WERI-Rb-1 (cell line): ENCODE results near the gene COL15A1.
A peak's percentile ranks its signal among the peaks of the same experiment; 100 is the strongest.

Experiments used
- DNase-seq: peaks from one replicate; pipeline ENCODE4 v3.0.0-alpha.2; 2020
- H3K27ac ChIP-seq: fragments of 250-450 bp; sonication (Bioruptor Pico); 2 replicates; pipeline ENCODE4 v1.5.1; 2020; ENCODE audit warnings: mild to moderate bottlenecking, moderate library complexity
- H3K27me3 ChIP-seq: fragments of 250-450 bp; sonication (Bioruptor Pico); 2 replicates; pipeline ENCODE4 v1.5.1; 2021; ENCODE audit warnings: mild to moderate bottlenecking, low read depth, moderate library complexity; ENCODE audit not compliant: insufficient read depth, severe bottlenecking
- H3K36me3 ChIP-seq: fragments of 250-450 bp; sonication (Bioruptor Pico); 2 replicates; pipeline ENCODE4 v1.5.1; 2020; ENCODE audit warnings: mild to moderate bottlenecking, moderate library complexity
- H3K4me3 ChIP-seq: 2 replicates; pipeline ENCODE4 v1.5.1; 2011; ENCODE audit warnings: low read depth, mild to moderate bottlenecking, control low read depth, low read length
- H3K9me3 ChIP-seq: fragments of 250-450 bp; sonication (Bioruptor Pico); 2 replicates; pipeline ENCODE4 v1.5.1; 2021; ENCODE audit warnings: mild to moderate bottlenecking, moderate library complexity; ENCODE audit not compliant: severe bottlenecking
- TF ChIP-seq, protein P1 (sequence below): IDR thresholded peaks from 2 replicates; pipeline ENCODE4 v1.5.1; 2011; ENCODE audit warnings: low read depth, mild to moderate bottlenecking, control low read depth, inconsistent platforms, low read length

Gene COL15A1

DNA sequence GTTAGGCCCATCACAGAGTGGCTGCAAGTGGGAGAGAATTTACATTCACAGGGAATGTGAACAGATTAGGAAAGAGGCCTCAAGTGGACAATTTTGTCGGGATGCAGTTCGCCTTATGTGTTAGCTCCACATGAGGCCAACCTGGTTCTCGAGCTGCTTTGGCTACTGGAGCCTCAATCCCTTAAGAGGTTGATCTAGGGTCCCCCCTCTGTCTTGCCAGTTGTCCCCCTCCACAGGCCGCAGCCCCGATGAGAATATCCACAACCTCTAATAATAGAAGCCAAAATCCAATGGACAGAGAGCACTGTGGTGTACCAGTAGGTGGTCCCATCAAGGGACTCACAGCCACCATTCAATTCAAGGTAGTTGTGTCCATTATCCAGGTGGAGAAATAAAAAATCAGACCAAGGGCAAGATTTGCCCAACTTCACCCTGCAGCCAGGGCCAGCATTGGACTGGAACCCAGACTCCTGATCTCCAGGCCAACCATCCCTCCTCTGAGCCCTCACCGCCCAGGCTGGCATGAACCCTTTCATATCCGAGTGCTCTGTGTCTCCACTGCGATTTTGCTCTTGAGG lies 1.7 kb upstream of the COL15A1 start:
- Histone ChIP-seq H3K4me3 (no peak overlapping the region), H3K27ac (no peak overlapping the region), H3K27me3 (peaks cover 59% of the 10 kb centered on the region), H3K36me3 (no peaks in the 10 kb centered on the region), H3K9me3 (no peaks in the 10 kb centered on the region)
- TF ChIP-seq, protein P1, sequence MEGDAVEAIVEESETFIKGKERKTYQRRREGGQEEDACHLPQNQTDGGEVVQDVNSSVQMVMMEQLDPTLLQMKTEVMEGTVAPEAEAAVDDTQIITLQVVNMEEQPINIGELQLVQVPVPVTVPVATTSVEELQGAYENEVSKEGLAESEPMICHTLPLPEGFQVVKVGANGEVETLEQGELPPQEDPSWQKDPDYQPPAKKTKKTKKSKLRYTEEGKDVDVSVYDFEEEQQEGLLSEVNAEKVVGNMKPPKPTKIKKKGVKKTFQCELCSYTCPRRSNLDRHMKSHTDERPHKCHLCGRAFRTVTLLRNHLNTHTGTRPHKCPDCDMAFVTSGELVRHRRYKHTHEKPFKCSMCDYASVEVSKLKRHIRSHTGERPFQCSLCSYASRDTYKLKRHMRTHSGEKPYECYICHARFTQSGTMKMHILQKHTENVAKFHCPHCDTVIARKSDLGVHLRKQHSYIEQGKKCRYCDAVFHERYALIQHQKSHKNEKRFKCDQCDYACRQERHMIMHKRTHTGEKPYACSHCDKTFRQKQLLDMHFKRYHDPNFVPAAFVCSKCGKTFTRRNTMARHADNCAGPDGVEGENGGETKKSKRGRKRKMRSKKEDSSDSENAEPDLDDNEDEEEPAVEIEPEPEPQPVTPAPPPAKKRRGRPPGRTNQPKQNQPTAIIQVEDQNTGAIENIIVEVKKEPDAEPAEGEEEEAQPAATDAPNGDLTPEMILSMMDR = no peak
- DNase-seq = no peak

DNA sequence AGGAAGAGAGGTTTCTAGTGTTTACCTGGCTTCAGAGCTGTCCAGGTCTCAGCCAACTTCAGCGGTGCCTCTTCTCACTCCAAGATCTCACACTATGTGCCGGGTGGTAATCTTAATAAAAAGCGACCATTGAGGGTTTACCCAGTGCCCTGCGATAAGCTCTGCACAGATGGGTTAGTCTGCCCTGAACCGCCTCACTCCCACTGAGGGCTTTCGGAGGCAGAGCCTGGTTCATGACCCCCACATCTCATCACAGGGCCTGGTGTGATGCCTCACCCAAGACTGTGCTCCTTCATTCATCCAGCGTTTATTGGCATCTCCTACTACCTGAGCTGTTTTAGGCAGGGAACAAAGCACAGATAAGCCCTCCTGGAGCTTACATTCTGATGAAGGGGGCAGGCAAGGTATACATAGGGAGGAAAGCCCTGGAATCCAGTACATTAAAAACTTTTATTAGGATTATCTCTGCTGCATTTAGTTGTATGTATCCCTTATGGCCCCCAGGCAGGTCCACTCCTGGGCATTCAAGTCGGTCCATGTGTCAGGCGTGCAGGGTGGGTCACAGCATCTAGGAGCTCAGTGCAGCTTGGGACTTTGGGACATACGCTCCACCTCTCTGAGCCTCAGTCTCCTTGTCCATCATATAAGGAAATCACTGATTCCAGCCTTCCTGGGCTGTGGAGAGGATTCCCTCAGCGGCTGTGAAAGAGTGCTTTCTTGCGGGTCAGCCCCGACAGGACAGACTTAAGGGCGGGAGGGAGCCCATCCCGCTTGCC lies 613 bp upstream of the COL15A1 start:
- Histone ChIP-seq H3K27ac (no peak overlapping the region), H3K36me3 (no peaks in the 10 kb centered on the region), H3K9me3 (no peaks in the 10 kb centered on the region), H3K4me3 (peak overlapping the region; percentile 61), H3K27me3 (peaks cover 57% of the 10 kb centered on the region)
- TF ChIP-seq, protein P1 = no peak
- no peak for DNase-seq

DNA sequence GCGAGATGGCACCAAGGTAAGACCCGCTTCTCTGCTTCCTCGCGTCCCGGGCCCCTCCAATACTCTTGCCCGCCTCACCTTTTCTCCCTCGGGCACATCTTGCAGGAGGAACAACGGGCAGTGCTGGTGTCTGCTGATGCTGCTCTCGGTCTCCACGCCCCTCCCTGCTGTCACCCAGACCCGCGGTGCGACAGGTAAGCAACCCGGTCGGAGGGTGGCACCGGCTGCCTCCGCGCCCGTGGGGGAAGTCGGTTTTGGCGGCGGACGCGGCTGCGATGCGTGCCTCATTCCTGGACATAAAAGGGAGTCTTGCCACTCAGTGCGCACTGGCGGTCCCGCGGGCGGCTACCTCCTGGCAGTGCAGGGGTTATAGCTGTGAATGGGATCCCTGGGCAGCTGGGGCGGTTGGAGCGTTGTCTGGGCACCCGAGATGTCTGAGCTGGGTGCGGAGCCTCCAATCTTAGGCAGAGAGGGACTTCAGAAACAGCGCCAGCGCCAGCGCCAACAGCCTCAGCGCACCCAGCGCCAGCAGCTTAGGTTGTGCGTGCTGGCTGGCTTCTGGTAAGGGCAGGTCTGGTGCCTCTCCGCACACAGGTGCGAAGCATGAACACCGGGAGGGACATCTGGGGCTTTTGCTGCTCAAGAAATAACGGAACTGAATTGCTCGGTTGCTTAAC lies 488 bp downstream of the COL15A1 start:
- no peaks in the 10 kb centered on the region for H3K36me3 ChIP-seq
- peak; percentile 17 for DNase-seq
- no peak overlapping the region for H3K27ac ChIP-seq
- H3K27me3 ChIP-seq = peaks cover 55% of the 10 kb centered on the region
- TF ChIP-seq, protein P1 = no peak
- H3K9me3 ChIP-seq = no peaks in the 10 kb centered on the region
- peak overlapping the region; percentile 61 for H3K4me3 ChIP-seq

DNA sequence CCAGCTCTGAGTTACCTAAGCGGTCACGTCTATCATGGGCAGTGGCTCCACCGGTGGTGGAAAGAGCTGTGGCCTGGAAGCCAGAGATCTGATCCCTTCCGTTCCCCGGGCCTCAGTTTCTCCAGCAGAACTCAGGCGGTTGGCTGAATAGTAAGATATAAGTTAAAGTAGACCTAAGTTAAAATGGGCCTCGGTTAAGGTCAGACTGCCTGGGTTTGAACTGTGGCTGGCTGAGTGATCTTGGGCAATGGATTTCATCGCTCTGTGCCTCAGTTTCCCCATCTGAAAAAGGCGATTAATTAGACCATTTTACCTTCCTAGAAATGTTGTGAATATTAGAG lies 997 bp downstream of the COL15A1 start:
- H3K27me3 ChIP-seq = peaks cover 57% of the 10 kb centered on the region
- peak overlapping the region; percentile 61 for H3K4me3 ChIP-seq
- no peaks in the 10 kb centered on the region for H3K9me3 ChIP-seq
- H3K36me3 ChIP-seq = no peaks in the 10 kb centered on the region
- DNase-seq = no peak
- no peak overlapping the region for H3K27ac ChIP-seq
- TF ChIP-seq, protein P1 = no peak

DNA sequence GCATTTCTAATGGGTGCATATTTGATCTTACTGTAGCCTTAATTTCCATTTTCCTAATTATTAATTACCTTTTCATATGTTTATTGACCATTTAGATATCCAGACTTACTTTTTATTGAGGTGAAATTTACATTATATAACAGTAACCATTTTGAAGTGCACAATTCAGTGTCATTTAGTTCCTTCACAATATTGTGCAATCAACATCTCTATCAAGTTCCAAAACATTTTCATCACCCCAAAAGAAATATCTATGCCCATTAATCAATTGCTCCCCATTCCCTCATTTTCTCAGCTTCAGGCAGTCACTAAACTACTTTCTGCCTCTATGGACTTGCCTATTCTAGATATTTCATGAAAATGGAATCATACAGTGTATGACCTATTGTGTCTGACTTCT lies 5.9 kb downstream of the COL15A1 start:
- TF ChIP-seq, protein P1 = no peak
- Histone ChIP-seq H3K9me3 (peaks cover 2% of the 10 kb centered on the region), H3K27ac (no peak overlapping the region), H3K4me3 (no peak overlapping the region), H3K36me3 (no peaks in the 10 kb centered on the region), H3K27me3 (peaks cover 50% of the 10 kb centered on the region)
- no peak for DNase-seq
